COLO829 (cell line): ENCODE results near the gene CYB561D1.

ENCODE experiments used
- DNase-seq: peaks from one replicate; pipeline ENCODE4 v3.0.0; 2012; ENCODE audit warnings: low spot score

The CYB561D1 gene

GRCh38 chr1:109530457-109531087 lies 36.7 kb downstream of the CYB561D1 start:
- no peak for DNase-seq

DNA sequence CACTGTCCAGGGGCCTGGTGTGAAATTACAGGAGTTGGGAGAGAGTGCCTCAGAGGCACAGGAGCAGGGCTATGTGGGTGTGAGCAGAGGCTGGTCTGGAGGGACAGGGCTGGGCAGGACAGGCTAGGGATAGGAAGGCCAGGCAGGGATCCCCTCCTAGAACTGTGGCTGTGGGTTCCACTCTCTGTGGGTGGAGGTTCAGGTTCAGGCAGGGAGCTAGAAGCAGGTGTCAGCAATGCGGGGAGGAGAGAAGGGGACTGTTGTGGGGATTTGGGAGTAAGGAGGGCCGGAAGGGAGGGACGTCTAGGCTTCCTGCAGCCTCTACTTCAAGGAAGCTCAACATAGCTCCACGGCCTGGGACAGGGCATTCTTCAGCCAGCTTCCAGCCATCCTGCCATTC lies 37.5 kb downstream of the CYB561D1 start:
- DNase-seq = no peak

DNA sequence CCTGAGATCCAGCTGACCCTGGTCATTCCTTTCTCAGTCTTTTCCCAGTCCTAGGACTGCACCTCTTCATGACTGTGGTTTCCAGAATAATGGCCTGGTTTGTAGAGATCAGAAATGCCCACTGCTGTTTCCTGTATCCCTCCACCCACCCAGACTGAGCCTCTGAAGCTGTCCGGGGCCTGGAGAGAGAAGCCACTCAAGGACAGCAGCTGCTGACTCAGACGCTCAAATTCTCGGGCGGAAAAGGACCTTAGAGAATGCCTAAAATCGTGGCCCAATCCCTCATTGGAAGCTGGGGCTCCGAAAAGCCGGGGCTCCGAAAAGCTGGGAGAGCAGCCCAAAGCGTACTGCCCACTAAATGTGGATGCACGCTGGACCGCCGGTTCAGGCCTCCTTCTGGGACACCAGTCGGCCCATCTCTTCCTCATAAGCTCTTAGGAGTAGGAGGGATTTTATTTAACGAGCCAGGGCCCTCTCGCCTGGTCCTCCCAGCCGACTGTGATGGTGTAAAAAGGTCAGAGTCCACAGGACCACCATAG lies 38.0 kb downstream of the CYB561D1 start:
- no peak for DNase-seq

DNA sequence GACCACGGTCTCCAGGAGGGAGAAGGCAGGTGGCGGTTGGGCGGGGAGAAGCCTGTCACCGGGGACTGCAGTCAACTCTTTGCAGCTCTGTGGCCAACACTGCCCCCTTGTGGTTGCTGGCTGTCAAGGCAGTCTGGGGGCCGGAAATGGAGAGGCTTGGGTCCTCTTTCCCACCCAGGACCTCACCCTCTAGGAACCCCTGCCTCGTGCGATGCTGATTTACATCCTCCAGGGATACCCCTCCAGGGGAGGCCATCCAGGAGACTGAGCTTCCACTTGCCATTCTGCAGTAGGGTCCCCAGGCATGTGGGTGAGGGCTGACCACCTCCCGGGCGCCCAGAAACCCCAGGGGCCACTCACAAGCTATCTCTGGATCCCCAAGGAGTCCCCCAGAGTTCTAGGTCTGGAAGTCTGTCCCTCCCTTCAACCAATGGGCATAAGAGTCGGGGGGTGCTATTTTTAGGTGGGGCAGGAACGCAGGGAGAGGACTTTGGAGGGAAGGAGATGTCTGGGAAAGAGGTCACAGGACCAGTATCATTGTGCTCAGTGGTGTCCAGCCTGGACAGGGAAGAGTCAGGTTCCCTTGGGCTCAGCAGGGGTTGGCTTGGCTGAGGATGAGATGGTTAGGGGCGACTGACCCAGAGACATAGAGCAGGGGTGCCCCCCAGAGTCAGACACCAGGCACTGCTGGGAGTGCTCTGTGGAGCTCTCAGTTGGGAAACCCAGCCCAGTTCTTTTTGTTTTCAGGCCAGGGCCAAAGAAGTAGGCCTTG lies 38.7 kb downstream of the CYB561D1 start:
- peak; percentile 59 for DNase-seq

DNA sequence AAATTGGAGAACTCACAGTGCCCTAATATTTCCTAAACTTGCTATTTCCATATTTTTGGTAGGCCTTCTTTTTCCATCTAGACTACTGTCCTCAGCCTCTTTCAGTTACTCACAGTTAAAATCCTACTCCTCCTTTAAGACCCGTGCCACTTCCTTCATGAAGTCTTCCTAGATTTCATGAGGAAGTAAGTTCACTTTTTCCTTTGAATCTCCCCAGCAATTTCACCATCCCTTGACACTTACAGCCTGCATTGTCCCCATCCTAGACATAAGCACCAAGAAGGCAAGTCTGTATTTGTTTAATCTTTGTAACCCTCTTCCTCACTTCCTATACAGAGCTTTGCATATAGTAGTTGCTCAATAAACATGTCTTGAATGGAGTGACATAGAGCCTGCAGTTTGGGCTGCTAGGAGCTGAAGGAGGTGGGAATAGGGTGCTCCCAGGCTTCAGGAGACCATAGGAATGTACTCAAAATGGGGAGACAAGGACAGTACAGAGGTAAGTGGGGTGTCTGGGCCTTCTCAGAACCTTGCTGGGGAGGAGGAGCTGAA lies 40.5 kb downstream of the CYB561D1 start:
- no peak for DNase-seq

DNA sequence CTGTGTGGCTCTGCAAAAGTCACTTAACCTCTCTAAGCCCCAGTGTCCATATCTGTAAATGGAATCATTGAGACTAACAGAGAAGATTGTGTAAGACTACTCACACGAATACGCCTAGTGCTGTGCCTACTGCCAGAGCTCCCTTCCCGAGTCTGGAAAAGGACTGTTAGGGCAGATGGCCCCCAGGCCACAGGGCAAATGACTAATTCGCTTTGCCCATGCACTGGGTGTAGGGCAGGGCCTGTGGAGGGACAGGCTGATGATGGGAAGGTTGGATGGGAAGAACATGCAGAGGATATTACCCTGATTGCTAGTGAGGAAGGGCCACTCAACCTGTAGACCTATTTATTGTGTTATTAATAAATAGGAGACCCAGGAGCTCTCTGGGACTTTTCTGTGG lies 41.6 kb downstream of the CYB561D1 start:
- no peak for DNase-seq

- DNase-seq = no peak
Measured at GRCh38 chr1:109535971-109536491, 42.1 kb downstream of the CYB561D1 start.

DNA sequence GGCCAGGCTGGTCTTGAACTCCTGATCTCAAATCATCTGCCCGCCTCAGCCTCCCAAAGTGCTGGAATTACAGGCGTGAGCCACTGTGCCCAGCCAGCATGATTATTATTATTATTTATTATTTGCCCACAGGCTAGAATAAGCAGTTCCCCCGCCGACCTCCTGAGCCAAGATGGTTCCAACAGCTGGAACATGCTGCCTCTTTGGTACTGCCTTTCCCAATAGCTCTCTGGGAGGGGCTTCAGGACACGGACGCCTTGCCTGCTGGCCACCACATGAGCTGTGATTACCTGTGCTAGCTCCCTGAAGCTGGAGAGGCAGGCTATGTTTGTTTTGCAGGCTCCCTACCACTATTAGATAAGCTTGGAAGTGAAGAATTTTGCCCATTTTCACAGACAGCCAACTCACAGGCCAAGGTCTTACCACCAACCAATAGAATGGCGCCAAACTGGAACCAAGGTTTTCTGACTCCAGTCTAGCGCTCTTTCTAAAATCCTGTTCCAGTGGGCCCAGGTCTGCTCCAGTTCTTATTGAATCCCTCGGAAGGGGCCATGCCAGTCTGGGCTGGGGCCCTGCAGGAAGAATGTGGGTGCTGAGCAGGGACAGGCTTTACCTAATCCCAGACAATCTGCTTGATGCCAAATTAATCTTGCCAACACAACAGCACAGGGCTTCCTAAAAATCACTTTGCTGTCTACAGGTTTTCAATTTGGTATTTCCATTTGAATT lies 43.7 kb downstream of the CYB561D1 start:
- no peak for DNase-seq

DNA sequence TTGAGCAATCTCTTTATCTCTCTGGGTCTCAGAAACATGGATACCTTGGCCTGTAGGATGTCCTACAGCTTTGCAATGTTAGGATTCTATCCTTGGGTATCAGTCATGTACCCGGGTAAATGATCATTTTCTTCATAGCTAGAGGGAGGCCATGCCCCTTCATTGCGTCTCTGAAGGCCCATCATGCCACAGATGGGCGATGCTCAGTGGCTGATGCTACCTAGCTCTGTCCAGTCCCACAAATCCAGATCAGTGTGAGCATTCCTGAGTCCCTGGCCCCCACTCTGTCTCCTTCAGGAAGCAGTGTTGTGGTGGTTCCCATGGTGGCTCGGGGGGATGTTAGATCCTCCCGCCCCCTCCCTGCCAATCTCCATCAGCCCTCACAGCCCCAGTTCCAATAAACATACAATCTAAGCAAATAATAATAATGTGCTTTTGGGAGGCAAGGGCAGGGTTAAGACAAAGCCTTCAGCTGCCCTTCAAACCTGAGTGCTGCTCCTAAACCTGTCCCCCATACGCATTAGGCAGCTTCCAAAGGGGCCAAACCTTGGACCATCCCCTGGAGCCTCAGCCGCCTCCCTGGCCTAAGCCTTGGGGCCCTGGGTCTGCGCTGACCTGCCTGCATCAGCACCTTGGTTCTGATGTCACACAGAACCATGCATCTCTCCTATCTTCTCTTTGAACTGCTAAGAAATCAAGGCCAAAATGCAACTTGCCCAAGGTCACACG lies 45.1 kb downstream of the CYB561D1 start:
- DNase-seq = no peak

DNA sequence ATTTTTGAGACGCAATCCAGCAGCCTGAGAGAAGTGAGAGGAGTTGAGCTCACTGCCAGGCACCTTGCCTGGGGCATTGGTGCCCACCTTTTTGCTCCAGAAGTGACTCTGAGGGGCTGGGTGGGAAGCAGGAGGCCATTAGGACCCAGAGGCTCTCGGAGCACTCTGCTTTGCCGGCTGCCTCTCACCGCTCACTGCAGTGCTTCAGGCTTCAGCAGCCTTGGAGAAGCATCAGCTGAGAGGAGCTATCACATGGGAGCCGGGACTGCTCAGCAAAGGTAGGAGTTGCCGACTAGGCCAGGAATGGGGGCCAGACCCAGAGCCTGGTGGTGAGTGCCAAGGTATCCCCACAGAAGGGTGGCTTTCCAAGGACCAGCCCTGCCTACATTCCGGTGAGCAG lies 45.8 kb downstream of the CYB561D1 start, which contains the start of gene GPR61:
Gene GPR61, plus strand, starts transcription at position 197 of the 400 bp plus-strand sequence. CDS start 3,151 bp downstream, outside the sequence.
- no peak for DNase-seq

- DNase-seq = no peak
Measured at GRCh38 chr1:109541102-109541501, 47.2 kb downstream of the CYB561D1 start.

GRCh38 chr1:109542657-109543056 lies 48.8 kb downstream of the CYB561D1 start:
- DNase-seq = no peak

- DNase-seq = no peak
Measured at GRCh38 chr1:109543283-109543987, 49.5 kb downstream of the CYB561D1 start.

DNA sequence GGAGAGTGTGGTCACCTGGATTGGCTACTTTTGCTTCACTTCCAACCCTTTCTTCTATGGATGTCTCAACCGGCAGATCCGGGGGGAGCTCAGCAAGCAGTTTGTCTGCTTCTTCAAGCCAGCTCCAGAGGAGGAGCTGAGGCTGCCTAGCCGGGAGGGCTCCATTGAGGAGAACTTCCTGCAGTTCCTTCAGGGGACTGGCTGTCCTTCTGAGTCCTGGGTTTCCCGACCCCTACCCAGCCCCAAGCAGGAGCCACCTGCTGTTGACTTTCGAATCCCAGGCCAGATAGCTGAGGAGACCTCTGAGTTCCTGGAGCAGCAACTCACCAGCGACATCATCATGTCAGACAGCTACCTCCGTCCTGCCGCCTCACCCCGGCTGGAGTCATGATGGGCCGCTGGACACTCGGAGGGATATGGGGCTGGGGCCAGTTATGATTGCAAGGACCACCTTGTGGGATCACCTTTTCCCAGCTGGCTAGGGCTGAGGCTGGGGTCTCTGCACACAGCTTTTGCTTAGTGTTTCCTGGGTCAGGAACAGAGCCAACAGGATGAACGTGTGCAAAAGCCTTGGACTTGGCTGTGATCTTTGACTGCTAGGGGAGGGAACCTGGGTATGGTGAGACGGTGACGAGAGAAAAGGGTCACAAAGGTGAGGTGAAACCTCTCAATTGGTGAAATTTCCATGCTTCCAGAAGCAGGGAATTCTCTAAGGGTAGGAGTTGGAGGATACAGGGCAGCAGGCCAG lies 50.3 kb downstream of the CYB561D1 start:
- DNase-seq = no peak

DNA sequence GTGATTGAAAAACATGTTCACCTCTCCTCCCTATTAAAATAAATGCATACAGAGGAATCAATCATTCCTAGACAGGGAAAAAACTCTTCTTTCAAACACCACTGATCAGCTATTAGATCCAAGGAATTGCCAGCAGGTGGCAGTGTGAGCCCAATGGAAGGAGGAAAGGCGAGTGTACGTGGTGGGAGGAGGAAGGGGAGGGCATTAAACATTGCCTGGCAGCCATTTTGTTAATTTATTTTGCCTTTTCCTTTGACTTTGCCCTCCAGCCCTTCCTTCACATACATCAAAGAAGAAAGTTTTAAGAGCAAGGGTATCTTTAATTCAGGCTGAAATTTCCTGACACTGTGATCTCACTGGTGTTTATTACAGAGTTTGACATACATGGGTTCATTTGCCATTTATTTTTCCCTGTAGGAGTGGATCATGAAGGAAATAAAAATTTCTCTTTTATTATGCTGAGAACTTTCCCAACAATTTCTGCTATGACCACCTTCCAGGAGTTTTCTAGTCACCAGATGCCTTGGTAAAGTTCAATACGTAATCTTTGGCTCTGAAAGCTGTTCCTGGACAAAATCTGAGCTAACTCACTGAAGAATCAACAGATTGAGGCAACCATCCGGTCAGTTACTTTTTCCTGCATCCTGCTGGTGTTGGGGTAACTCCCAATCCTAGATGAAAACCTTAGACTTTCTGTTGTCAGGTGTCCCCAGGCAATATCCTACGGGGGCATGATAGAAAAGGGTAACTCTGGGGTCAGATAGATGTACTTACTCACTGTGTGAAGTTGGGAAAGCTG lies 52.6 kb downstream of the CYB561D1 start:
- DNase-seq = peak; percentile 89

- no peak for DNase-seq
Measured at GRCh38 chr1:109547463-109548320, 53.8 kb downstream of the CYB561D1 start.

GRCh38 chr1:109548321-109549267 lies 54.7 kb downstream of the CYB561D1 start, which contains the start of gene GNAI3:
GNAI3 (plus strand) TSS chr1:109548615; CDS start chr1:109548721, 106 bp downstream.
- peak; percentile 95 for DNase-seq
